Common myeloid progenitor, CD34-positive (primary cell): ENCODE data around the gene UBASH3B. TPM values are rescaled to one million over a fixed set of nuclear protein-coding genes. Genes with fewer than 3 reads are reported as not detected.
"Not testable (repeated sequence)": the region's sequence is repeated elsewhere in the genome, so short reads cannot be mapped to it uniquely, and the experiment has no call there.

Source experiments
- CTCF ChIA-PET: fragments of 350-600 bp; sonication (Branson Sonifier 250); formaldehyde crosslinking; loops from one replicate; lab custom pipeline; 2021; ENCODE audit warnings: antibody characterized with exemption; lab: Charles Lee
- POLR2A ChIA-PET: fragments of 350-600 bp; sonication (Branson Sonifier 250); formaldehyde crosslinking; loops from one replicate; lab custom pipeline; 2021; ENCODE audit warnings: antibody characterized with exemption; lab: Charles Lee
- DNase-seq, 3 donors: peaks; one replicate each; pipeline versions ENCODE4 v3.0.0 to v3.0.0-alpha.2; 2013
- H3K27ac ChIP-seq, 2 experiments: 1 replicate in 1 of 2; 2 replicates in 1 of 2; pipeline ENCODE4 v1.7.0; 2013; ENCODE audit warnings: inconsistent platforms in 2 of 2, low read length in 2 of 2, mild to moderate bottlenecking in 2 of 2, low read depth in 1 of 2, moderate library complexity in 1 of 2; ENCODE audit not compliant: severe bottlenecking in 2 of 2, insufficient read depth in 1 of 2, poor library complexity in 1 of 2
- H3K27me3 ChIP-seq, 5 experiments: replicated peaks in 2 of 5; 1 replicate in 3 of 5; 2 replicates in 2 of 5; pipeline versions ENCODE4 v1.6.1 to v1.7.0; 2013; ENCODE audit warnings: low read length in 4 of 5, mild to moderate bottlenecking in 2 of 5, moderate library complexity in 2 of 5, inconsistent platforms in 1 of 5; ENCODE audit not compliant: insufficient read depth in 5 of 5, control insufficient read depth in 4 of 5
- H3K36me3 ChIP-seq, 4 experiments: 1 replicate in 2 of 4; 2 replicates in 2 of 4; pipeline versions ENCODE4 v1.6.1 to v1.7.0; 2013; ENCODE audit warnings: low read length in 3 of 4, control low read depth in 1 of 4, mild to moderate bottlenecking in 1 of 4; ENCODE audit not compliant: control insufficient read depth in 4 of 4, insufficient read depth in 4 of 4
- H3K4me1 ChIP-seq, 4 experiments: 1 replicate in 3 of 4; 2 replicates in 1 of 4; pipeline versions ENCODE4 v1.6.1 to v1.7.1; 2013; ENCODE audit warnings: low read length in 3 of 4, mild to moderate bottlenecking in 3 of 4, control low read depth in 1 of 4, inconsistent platforms in 1 of 4, moderate library complexity in 1 of 4; ENCODE audit not compliant: control insufficient read depth in 4 of 4, insufficient read depth in 4 of 4; ENCODE audit errors: control extremely low read depth in 1 of 4
- H3K4me3 ChIP-seq, 7 experiments: 1 replicate in 4 of 7; 2 replicates in 3 of 7; pipeline versions ENCODE4 v1.5.1 to v1.7.0; 2013; ENCODE audit warnings: mild to moderate bottlenecking in 7 of 7, low read length in 6 of 7, moderate library complexity in 6 of 7, inconsistent platforms in 2 of 7, low read depth in 2 of 7, control low read depth in 1 of 7; ENCODE audit not compliant: insufficient read depth in 4 of 7, control insufficient read depth in 1 of 7; ENCODE audit errors: extremely low read depth in 1 of 7
- H3K9me3 ChIP-seq, 5 experiments: 1 replicate in 4 of 5; 2 replicates in 1 of 5; pipeline versions ENCODE4 v1.6.1 to v1.7.1; 2013; ENCODE audit warnings: low read length in 4 of 5, mild to moderate bottlenecking in 2 of 5, inconsistent platforms in 1 of 5, low read depth in 1 of 5, moderate library complexity in 1 of 5; ENCODE audit not compliant: control insufficient read depth in 4 of 5, insufficient read depth in 2 of 5; ENCODE audit errors: control extremely low read depth in 1 of 5
- WGBS: methylation state at CpG from one replicate; pipeline ENCODE4 v1.1.5; 2013; ENCODE audit not compliant: insufficient coverage; 5-methylcytosine and 5-hydroxymethylcytosine counted together
- polyA plus RNA-seq: library from polyadenylated mRNA; unstranded; fragments of 120-200 nt; gene quantifications from one replicate; pipeline ENCODE4 v1.2.1, GENCODE V29; 2013

UBASH3B gene
- 7.3 TPM for polyA plus RNA-seq

DNA sequence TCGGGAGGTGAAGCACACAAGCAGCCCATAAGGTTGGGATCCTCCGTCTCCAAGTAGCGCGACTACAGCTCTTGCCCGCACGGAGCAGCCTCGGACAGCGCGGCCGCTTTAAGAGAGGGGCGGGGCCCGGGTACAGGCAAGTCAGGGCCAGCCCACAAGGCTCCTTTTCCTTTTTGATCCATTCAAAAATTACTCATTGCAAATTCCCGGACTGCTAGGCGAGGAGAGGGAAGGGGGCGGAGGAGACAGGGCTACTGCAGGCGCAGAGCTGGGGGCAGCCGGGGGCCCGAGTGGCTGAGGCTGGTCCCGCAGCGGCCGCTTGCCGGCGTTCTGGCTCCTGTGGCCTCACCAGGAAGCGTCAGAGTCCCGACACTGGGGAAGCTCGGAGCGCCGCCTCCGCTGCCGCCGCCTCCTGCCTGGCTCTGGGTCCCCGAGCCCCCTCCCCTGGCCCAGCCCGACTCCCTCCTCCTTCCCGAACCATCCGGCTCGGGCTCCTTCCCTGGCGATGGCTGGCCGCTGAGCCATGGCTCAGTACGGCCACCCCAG, at the start of gene UBASH3B:
TSS of gene UBASH3B (plus strand) at position 196 of the 546 bp plus-strand sequence. CDS start at position 524, 328 bp downstream.
- POLR2A ChIA-PET: interaction anchor here (0.5 to 1.9 kb wide), 9 partner anchors 9 to 109 kb away, joined by 3 to 8 read pairs (median 3); no protein-coding TSS in a partner anchor
- Histone ChIP-seq H3K4me1 (peaks cover 11 to 48% (median 37%) of the 10 kb centered on the region in 4 experiments), H3K27me3 (no peaks in the 10 kb centered on the region), H3K4me3 (peak within 1 kb of the TSS; percentile 75 to 94 (median 84)), H3K36me3 (peaks cover 0 to 5% (median 0%) of the 10 kb centered on the region in 4 experiments), H3K27ac (peak within 1 kb of the TSS in 1 of 2 experiments; percentile 57), H3K9me3 (no peaks in the 10 kb centered on the region)
- 0% methylated on average over 37 of the region's 39 CpGs for WGBS
- peak; percentile 66 to 83 (median 70) for DNase-seq
- CTCF ChIA-PET: interaction anchor here (0.7 to 23.0 kb wide), 13 partner anchors 9 to 127 kb away, joined by 3 to 325 read pairs (median 5); no protein-coding TSS in a partner anchor

DNA sequence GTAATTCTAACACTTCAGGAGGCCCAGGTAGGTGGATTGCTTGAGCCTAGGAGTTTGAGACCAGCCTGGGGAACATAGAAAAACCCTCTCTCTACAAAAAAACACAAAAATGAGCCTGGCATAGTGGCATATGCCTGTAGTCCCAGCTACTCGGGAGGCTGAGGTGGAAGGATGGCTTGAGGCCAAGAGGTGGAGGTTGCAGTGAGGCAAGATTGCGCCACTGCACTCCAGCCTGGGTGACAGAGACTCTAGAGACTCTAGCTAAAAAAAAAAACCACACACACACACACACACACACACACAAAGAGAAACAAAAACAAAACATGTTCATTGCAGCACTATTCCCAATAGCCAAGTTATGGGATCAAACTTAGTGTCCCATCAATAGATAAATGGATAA, 48.4 kb upstream of the UBASH3B start:
- H3K4me1 ChIP-seq, H3K27ac ChIP-seq, H3K36me3 ChIP-seq, DNase-seq, H3K9me3 ChIP-seq, H3K4me3 ChIP-seq, H3K27me3 ChIP-seq, POLR2A ChIA-PET: not testable (repeated sequence)
- no CpG with 5 or more reads among the region's 2 CpGs for WGBS
- CTCF ChIA-PET: interaction anchor here (1.3 to 1.5 kb wide), 3 partner anchors 9 to 245 kb away, joined by 3 to 4 read pairs (median 3); no protein-coding TSS in a partner anchor

DNA sequence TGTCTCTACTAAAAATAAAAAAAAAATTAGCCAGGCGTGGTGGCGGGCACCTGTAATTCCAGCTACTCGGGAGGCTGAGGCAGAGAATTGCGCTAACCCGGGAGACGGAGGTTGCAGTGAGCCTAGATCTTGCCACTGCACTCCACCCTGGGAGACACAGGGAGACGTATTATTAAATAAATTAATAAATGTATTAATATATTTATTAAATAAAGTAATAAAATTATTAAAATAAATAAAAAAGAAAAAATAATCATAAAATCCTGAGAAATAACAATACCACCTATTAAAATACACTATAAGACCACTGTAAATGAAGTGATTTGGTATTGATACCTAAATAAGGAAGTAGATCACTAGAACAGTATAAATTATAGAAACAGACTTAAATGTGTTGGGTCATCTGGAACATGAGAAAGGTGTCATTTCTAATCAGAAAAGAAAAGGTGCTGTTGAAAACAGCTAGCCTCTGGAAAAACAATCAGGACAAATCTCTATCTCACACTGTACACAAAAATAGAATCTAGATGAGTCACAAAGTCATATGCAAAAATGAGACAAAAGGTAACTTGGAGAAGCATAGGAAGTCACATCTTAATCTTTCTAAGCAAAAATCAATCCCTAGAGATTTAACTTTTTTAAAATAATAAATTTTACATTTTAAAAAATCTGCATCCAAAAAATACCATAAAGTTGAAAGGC, 43.2 kb upstream of the UBASH3B start:
- ChIA-PET CTCF (interaction anchor here (0.9 to 1.7 kb wide), 3 partner anchors 15 to 240 kb away, joined by 3 to 4 read pairs (median 3); no protein-coding TSS in a partner anchor), POLR2A (no interaction called here)
- H3K27ac ChIP-seq: no peak overlapping the region
- 90% methylated on average over 2 of the region's 7 CpGs for WGBS
- DNase-seq: no peak
- no peaks in the 10 kb centered on the region for H3K27me3 ChIP-seq
- H3K4me1 ChIP-seq: peaks cover 0 to 6% (median 4%) of the 10 kb centered on the region in 4 experiments
- H3K9me3 ChIP-seq: no peaks in the 10 kb centered on the region
- no peaks in the 10 kb centered on the region for H3K36me3 ChIP-seq
- no peak overlapping the region for H3K4me3 ChIP-seq

- H3K9me3 ChIP-seq: peaks cover 0 to 5% (median 0%) of the 10 kb centered on the region in 5 experiments
- no peaks in the 10 kb centered on the region for H3K36me3 ChIP-seq
- H3K4me1 ChIP-seq: peaks cover 0 to 6% (median 4%) of the 10 kb centered on the region in 4 experiments
- DNase-seq: no peak
- ChIA-PET POLR2A (no interaction called here), CTCF (interaction anchor here (1.2 kb wide), 1 partner anchor 12 kb away, joined by 3 read pairs; no protein-coding TSS in a partner anchor)
- WGBS: 56% methylated on average over 4 of the region's 4 CpGs
- H3K27me3 ChIP-seq: no peaks in the 10 kb centered on the region
- H3K4me3 ChIP-seq: no peak overlapping the region
- no peak overlapping the region for H3K27ac ChIP-seq
Measured at GRCh38 chr11:122616718-122617117, 38.8 kb upstream of the UBASH3B start.

- Histone ChIP-seq H3K4me1 (peaks cover 0 to 6% (median 4%) of the 10 kb centered on the region in 4 experiments), H3K36me3 (no peaks in the 10 kb centered on the region), H3K9me3 (peaks cover 0 to 5% (median 0%) of the 10 kb centered on the region in 5 experiments), H3K27me3 (no peaks in the 10 kb centered on the region), H3K27ac (no peak overlapping the region), H3K4me3 (no peak overlapping the region)
- no peak for DNase-seq
- ChIA-PET CTCF (interaction anchor here (0.9 to 1.2 kb wide), 2 partner anchors 11 to 138 kb away, joined by 3 read pairs; no protein-coding TSS in a partner anchor), POLR2A (no interaction called here)
- 98% methylated on average over 4 of the region's 5 CpGs for WGBS
Measured at GRCh38 chr11:122617297-122617696, 38.2 kb upstream of the UBASH3B start.

DNA sequence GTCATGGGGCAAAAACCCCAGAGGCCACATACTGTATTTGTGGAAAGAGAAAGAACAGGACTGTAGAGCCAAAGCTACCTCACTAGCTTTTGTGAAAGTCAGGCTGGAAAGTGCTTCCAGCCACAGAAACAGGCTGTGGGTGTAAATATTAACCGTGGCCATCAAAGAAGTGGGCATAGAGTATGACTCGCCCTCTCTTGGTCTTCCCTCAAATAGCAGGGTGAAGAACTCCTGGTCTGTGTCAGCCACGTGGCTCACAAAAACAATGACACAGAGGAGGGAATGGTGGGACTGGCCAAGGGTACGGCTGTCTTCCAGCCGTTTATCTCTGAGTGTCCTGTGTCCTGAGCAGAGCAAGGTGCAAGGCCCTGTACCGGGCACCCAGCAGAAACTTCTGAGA, 37.6 kb upstream of the UBASH3B start:
- H3K27ac ChIP-seq: no peak overlapping the region
- peaks cover 0 to 6% (median 4%) of the 10 kb centered on the region in 4 experiments for H3K4me1 ChIP-seq
- CTCF ChIA-PET: interaction anchor here (0.9 kb wide), 1 partner anchor 137 kb away, joined by 3 read pairs; no protein-coding TSS in a partner anchor
- no peaks in the 10 kb centered on the region for H3K36me3 ChIP-seq
- POLR2A ChIA-PET: no interaction called here
- H3K4me3 ChIP-seq: no peak overlapping the region
- H3K9me3 ChIP-seq: peaks cover 0 to 5% (median 0%) of the 10 kb centered on the region in 5 experiments
- H3K27me3 ChIP-seq: no peaks in the 10 kb centered on the region
- no peak for DNase-seq
- 100% methylated on average over 5 of the region's 6 CpGs for WGBS
